ENCODE results near the gene SHC2.

Gene SHC2

DNA sequence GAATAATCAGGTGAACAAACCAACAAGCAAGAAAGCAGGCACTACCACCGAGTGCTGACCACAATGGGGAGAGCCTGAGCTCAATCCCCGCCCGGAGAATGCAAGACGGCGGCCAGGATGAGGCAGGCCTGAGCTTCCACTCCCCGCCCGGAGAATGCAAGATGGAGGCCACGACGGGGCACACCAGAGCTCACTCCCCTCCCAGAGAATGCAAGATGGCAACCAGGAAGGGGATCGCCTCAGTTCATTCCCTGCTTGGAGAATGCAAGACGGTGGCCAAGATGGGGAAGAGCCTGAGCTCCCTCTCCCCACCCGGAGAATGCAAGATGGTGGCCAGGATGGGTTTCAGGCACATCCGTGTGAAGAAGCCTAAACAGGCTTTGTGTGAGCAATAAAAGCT, 91.6 kb downstream of the SHC2 start:
- DNase-seq: no peak

DNA sequence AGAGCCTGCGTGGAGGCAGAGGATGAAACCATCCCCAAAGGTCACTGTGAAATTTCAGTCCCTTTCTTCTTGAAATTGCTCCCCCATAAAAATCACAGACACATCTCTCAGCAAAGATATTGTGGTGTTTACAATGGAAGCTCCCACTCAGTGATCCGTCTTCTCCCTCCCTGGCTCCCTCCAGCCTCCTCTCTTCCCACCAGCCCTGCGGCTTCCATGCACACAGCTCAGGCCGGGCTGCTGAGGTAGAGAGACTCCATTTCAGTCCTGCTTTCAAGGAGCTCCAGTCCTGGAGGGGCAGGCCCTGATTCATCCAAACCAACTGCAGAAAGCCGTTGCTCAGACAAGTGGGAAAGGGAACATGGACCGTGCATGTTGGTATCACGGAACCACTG, 92.2 kb downstream of the SHC2 start:
- DNase-seq: no peak

DNA sequence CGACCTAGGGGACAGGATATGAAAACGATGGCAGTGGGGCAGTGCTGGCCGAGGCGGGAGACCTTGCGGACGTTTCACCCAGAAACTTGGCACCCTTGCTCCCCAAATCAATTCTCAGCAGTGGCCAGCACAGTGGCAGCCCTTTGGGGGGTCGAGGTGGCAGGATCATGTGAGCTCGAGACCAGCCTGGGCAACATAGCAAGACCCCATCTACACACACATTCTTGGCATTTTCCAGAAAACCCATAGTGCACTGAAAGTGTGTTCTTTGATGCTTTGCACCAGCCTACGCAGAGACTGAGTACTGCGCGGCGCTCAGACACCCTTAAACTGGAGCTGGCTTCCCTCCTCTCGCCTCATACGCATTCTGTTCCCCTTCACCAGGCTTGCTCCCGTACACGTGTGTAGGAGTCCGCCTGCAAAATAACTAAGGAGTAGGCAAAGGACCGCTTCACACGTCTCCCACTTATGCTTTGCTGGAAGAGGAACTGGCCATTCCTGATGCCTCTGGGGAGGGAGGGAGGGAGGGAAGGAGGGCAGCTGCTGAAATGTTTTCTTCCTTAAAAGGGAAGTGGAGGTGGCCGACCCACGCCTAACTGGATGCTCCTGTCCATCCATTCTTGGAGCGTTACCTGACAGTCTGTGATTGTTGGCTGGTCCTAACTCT, 92.7 kb downstream of the SHC2 start:
- no peak for DNase-seq

DNA sequence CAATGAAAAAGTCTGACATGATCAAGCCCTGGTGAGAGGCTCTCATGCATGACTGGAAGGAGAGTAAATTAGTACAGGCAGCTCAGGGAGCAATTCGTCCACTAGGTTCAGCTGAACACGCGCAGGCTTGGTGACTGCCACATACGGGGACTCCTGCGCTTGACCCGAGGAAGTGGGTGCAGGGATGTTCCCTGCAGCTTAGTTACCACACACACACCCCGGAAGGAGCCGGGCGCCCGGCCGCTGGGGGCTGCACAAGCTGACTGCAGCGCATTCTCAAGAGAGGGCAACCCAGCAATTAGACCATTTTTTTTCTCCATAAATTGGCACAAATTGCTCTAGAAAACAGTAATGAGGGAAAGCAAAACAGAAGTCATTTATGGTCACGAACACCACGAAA, 93.3 kb downstream of the SHC2 start:
- DNase-seq: no peak

DNA sequence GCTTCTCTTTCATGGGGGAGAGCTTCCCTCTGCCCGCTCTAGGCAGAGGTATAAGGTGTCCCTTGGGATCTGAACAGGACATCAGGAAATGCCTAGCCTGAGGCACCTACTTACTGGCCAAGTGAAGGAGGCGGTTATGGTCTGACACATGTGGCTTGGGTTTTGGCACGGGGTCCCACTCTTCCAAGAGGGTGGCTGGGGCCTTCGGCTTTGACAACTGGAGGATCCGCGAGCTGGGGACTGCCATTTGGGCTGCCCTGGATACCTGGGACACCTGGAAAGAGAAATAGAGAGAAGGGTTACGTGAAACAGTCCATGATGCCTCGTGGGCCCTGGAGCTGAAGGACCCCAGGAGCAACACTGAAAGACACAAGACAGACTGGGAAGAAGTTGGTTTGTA, 93.9 kb downstream of the SHC2 start:
- no peak for DNase-seq

All from stimulated activated CD4-positive, alpha-beta T cell treated with anti-CD3 and anti-CD28 coated beads, Interleukin-2, amount 100 ng/mL, for 24 hours (primary cell).